Superior temporal gyrus (tissue), 1 donor: ENCODE measurements around the gene KCNMB2.

ENCODE experiments used
- DNase-seq: peaks from one replicate; pipeline ENCODE4 v3.0.0-alpha.2; 2016; ENCODE audit errors: extremely low spot score

KCNMB2 gene

DNA sequence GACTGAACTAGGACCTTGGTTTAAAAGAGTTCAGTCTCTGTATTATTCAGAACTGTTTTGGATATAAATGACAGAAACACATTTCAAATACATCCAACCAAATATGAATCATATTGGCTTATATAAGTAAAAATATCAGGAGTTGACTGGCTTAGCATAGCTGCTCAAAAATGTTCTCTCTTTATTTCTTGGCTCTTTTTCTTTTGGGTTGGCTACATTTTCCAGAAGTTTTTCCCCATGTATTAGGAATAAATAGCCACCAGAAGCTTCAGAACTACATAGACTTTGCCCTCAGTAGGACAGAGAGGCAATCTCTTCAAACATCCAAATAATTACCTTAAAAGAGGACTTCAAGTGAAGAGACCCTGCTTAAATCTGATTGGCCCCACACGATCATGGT lies 32.7 kb downstream of the KCNMB2 start:
- no peak for DNase-seq

DNA sequence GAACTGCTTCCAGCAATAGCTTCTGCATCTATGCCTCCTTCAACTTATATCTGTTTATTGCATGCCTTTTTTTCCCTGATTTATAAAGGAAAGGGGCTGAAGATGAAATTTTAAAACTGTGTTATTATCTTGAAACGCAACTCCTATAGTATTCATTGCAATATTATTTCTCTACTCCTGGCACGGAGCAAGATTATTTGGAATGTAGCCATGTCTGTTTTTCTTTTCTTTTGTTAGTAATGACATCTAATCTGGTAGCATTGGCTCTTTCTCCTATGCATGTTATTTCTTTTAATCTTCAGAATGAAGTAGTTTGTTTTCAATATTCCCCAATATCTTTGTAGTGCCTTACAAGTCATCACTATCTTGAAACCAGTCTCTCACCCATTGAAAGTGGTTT lies 33.6 kb downstream of the KCNMB2 start:
- DNase-seq: no peak

DNA sequence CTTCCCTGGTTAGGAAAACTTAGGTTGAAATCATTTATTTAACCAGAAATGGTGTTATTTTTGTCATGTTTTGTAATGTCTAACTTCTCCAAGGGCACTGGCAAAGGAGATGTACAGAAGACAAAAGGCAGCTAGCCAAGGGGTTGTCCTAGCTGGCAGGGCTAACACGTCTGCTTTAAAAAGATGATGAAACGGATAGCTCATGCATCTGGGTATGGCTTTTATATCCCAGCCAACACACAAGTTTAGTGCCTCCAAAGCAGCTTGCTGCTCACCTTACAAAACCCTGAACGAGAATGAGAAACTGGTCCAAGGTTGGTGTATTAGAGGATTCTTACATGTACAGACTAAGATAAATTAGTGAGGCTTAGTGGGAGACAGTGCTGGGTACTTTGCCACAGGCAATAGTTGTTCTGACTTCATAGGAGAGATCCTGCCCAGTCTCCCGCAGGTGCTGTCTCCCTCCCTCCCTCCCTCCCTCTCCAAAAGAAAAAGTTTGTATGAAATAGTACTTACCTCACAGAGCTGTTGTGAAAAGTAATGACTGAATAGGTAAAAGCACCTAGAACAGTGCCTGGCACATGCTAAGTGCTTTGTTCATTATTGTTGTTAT lies 47.8 kb downstream of the KCNMB2 start:
- no peak for DNase-seq

DNA sequence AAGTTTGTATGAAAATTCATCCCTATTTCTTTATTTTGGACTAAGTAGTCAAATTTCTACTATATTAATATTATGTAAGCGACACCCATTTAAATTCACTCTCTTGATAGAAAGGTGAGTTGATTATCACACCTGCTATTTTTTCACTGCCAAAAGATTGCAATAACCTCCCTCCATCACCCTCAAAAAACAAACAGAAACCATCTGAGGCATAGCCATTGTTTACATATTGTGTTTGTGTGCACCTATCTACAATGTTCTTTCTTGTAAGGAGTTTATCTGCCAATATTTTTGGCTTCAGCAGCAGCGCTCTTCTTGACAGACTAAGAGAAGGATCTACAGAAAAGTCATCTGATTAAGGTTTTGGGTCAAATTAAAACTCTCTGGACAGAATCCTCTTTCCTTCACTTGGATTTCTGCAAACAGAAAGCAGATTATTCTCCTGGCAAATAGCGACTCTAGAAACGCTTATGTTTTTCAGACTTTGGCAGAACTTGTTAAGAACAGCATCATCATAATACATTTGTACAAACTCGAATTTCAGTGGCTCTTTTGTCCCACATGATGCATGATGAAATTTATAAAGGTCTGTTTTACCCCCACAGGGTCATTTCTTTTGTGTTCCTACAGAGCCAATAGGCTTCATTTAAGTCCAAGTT lies 48.6 kb downstream of the KCNMB2 start:
- no peak for DNase-seq

DNA sequence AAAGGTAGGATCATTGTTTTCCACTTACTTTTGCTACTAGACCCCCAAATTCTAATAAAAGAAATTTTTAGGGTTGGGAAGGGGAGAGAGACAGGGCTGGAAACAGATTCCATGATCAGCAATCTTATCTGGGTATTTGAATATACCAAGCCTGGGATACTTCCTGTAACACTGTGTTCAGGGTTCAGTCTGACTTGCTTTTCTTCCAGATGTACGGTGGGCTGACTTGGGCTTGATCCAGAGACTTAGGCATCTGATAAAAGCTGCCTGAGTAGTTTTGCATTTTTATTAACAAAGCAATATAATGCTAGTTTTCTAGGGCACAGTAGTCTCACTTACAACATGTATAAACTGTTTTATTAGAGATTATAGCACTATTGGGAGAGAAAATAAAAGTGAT lies 49.2 kb downstream of the KCNMB2 start:
- no peak for DNase-seq

DNA sequence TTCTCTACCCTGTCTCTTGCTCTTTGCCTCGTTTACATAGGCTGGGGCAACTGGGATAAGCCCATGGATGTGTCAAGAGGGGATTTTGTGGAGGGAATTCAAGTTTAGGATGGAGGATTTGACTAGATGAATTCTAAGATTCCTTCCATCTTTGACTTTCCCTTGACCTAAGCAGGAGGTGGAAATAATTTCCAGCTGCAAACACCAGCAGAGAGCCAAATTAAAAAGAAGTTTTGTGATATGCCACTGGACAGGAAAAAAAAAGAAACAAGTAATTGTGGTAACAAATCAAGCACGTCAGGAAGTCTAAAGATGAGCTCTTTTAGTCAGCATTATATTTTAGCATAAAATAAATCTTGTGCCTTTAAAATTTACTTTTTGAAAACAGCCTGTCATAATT lies 49.8 kb downstream of the KCNMB2 start:
- no peak for DNase-seq

DNA sequence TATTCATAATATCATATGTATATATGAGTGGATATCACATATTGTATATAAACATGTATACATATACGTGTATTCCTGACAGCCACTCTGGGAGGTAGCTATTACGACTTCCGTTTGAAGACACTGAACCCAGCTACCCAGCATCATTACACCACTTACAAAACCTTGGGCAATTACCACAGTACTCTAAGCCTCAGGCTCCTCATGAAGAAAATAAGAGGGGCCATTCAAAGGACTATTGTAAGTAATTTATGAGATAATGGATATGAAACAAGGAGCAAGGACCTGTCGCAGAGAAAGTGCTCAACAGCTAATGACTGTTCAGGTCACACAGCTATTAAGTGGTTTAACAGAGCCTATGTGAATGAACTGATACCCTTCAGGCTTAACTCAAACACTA lies 52.4 kb downstream of the KCNMB2 start:
- DNase-seq: no peak

DNA sequence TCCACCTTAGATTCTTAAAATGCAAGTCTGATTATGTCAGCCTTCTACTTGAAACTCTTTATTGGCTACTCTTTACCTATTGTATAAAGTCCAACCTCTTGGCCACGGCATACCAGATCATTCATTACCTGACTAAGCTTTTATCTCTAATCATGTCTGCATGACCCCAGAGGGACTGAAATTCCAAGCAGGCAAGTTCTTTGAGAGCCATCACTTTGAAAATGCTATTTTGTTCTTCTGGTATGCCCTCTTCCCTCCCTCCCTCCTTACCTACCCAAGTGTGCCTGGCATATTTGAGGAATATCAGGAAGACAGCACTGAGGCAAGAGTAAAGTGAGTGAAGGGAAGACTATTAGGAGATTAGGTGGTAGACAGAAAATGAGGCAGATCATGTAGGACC lies 57.5 kb downstream of the KCNMB2 start:
- DNase-seq: no peak

DNA sequence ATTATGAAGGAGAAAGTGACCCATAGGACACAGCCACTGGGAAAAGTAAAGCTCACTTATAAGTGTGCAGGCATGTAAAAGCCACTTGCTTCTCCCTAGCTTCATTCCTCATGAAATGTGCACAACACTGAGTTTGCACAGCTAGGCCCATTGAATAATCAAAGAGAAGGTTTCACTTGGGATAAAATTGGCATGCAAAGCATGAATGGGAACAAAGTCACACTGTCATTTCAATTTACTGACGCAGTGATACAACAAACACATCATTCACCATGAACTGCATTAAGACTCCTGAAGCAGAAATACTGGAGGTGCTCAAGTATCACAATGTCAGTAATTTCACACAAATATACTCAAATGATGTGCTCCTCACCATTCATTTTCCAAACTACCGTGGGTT lies 61.1 kb downstream of the KCNMB2 start:
- peak; percentile 68 for DNase-seq

DNA sequence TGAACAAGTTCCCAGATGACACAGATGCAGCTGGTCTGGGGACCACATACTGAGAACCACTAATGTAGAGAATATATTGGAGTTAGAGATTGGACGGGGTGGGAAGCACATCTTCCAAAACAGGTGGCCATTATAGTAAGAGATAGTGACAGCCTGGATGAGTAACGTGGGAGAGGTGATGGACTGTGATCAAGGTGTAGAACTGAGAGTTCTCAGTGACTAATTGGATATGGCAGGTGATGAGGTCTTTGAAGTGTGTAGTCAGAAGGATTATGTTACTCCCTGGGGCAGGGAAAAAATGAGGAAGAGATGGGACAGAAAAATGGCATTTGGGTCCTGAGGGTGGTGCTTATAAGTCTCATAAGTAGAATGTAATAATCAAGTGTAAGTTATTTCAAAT lies 66.6 kb downstream of the KCNMB2 start:
- no peak for DNase-seq

DNA sequence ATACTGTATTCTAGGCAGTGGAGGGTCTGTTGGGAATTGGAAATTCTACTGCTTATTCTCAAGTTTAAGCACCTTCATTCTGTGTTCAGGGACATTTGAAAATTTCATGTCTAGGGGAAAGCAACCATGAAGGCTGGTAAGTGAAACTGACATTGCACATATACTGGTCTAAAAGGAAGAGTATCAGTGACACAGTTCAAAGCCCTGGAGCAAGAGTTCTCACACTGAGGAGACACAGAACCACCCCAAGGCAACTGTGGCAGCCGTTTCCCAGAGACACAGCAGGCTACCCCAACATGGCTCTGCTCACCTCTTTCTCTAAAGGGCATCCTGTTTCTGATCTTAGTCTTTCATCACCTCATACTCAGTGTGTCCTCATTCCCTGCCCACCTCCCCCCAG lies 67.5 kb downstream of the KCNMB2 start:
- no peak for DNase-seq

DNA sequence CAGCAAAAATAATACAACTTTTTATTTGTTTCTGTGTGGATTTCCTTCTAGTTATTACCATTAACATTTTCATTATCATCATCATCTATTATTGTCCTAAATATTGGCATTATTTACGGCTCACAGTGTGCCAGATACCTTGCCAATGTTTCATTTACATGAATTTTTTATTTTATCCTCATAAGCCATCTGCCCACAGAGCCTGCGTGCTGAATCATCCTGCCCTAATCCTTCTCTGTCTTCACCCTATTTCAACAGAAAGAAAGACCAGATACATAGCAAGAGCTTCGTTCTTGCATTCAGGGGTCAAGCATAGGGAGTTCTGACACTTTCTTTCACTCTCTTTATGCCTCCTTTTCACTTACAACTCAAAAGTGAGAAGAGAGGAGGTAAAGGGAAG lies 82.0 kb downstream of the KCNMB2 start:
- no peak for DNase-seq

DNA sequence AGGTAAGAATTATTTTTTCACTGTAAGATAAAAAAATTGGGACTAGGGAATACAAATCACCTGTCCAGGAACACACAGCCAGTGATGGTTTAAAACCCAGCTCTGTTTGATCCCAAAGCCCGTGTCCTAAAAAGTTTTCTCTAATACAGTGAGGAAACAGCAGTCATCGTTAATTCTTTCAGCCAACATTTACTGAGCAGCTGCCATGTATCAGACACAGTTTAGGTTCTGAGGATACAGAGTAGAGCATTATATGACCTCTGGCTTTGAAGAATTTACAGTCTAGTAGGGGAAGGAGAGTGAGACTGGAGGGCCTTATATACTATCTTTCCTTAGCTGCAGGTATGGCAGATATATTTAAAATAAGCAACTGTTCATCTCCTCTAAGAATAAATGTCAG lies 82.7 kb downstream of the KCNMB2 start:
- DNase-seq: no peak

DNA sequence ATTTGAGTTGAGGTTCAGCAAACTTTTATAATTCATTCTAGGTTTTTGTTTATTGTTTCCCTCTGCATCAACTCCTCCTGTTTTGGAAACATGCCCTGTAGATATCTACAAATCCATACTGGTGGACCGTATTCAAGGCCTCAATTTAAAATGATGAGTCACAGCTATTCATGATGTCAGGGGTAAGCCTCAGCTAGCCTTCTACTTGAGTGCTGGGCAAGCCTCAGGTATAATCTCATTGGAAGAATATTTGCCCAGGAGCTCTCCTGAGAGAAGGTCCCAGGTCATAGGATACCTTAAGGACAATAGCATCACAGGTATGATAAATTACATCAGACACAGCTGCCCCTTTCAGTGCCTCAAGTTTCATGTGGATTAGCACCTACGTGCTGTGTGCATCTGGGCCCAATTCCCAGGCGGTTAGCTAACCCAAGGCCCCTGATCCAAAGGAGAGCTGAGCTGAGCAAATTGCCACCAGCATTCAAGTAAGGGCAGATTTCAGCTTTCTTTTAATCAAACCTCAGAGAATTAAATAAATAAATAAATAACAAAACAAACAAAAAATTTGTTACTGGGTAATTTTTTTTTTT lies 87.5 kb downstream of the KCNMB2 start:
- no peak for DNase-seq

DNA sequence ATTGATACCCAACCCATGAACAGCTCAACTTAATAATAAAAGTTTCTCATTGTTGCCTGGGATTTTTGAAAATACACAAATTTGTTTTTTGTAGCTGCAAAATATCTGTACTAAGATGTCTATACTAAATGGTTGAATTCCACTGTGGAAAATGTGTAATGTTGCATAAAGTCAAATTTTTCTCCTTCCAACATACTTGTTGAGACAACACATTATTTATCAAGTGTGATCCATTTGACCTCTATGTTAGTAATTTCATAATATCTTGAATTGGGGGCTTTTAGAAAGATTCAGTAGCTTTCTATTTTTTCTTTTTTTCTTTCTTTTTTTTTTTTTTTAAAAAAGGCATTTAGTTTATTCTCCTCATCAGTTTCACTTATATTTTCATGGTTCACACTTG lies 88.0 kb downstream of the KCNMB2 start:
- DNase-seq: no peak

DNA sequence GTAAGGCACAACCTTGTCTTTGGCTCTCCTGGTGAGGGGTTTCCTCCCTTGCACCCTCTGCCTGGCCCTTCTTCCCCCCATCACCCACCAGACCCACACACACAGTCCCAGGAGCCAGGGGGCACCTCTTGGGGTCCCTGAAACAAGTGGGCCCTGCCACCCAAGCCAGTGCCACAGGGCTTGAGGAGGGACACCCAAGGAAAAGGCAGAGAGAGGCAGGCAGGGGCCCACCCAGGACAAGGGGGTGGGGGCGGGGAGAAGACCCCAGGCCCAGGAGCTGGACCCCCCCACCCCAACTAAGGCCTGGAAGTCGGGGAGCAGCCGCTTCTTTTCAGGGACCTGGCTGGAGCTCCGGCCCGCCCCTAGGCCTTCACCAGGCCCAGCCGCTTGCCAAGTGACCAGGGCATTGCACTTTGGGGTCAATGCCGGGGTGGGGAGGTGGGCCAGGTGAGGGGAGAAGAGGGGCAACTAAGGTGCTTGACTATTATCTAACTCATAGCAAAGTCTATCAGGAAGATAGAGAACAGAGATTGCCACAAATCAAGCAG lies 88.9 kb downstream of the KCNMB2 start:
- no peak for DNase-seq

DNA sequence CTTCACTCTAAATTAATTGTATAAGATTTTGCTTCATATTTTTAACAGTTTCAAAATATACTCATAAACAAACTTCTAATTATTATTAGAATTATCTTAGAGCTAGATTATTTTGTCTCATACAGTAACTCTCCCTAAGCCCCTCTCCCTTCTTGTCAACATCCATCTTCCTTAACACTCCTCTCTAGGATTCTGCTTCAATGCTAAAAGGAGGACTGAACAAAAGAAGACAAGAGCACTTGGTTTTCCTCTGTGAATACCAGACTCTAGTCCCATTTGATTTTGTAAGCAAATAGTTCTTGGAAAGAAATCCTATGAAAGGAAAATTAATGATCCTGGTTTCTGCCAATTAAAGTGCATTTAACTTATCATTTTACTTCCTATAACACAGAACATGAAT lies 91.8 kb downstream of the KCNMB2 start:
- no peak for DNase-seq

DNA sequence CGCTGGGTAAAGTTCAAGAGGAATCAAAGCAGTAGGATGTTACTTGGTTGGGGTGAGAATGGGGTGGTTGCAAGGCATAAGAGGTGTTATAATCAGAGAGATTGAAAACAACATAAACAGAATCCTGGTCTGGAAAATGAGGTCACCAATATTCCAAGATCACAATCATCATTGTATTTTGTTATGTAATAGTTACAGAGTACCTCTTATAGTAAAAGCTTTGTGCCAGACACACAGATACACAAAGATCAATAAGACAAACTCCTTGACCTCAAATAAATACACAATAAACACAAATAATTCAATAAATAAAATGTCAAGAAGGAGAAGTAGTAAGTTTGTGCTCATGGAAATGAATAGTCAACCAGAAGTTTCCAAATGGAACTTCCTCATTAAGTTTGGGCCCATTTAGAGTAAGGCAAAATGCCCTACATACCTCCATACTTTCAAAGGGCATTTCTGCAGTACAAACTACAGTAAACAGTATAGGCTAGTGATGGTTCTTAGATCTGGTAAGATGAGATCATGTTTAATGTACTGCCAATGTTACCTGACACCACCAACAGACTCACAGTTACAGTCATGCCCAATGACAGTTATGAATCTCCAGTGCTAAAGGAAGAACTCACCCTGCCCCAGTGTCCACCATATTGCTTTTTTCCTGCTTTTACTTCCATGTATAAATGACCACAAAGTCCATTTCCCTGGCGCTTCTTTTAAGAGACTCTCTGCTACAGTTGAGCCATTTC lies 93.4 kb downstream of the KCNMB2 start:
- no peak for DNase-seq

DNA sequence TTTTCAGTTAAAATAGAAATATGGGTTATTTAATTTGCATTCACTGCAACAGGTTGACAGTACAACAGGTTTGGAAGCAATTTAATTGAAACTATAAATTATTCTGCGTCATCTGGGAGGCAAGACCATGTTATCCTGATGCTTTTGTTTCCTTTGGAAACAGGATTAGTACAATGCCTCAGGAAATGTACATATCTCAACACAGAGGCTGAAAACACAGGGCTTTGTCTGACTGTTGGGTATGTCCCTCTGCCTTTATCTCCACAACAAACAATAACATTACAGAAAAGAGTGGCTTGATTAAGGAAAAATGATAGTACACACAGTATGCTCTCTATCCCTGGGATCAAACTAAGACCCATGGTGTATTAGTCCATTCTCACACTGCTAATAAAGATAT lies 95.7 kb downstream of the KCNMB2 start:
- DNase-seq: no peak

DNA sequence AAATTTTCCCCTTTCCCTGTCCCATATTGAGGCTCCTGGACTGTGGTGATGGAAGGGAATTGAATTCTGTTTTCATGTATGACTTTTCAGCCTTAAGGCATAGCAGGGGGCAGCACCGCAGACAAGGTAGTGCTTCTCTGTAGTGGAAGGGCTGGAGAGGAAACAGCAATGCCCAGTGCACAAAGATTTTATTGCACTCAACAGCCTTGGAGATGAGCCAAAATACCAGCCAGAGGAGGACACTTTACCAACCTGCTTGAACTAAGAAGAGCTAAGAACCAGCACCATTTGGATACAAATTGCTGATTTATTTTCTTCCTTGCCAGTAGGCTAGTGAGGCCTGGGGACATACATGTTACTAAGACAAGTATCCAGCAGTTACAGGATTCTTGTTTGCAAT lies 98.7 kb downstream of the KCNMB2 start:
- DNase-seq: no peak

DNA sequence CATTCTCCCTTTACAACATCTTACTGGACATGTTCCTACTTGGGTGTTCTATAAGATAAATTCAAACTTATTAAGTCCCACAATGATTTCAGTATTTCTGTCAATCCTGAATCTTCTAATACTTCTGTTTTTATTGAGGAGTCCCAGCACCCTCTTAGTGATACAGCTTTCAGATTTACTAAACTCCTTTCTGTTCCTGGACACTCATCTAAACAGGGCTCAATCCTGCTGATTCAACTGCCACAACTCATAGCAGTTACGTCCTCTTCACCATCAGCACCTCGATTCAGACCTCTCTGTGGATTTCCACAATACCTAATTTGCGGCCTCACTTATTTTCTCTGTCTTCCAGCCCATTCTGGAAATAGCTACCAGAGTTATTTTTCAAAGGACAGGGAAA lies 101.6 kb downstream of the KCNMB2 start:
- DNase-seq: no peak

DNA sequence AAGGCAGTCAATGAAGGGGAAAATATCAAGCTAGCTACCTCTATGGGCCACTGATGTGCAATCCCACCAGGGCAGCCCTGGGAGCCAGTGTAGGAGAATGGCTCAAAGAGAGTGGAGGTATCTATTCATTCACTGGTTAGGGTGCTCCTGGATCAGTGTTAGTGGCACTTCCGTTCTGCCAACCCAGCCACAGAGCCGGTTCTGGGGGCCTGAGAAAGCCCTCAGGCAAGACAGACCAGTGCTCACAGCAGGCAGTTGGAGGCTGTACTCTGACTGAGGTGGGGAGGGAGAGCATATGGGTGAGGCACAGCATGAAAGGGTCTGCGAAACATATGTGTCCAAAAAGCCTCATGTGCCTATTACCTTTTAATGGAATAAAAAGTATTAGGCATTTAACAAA lies 109.3 kb downstream of the KCNMB2 start:
- DNase-seq: no peak
